Motor neuron (in vitro differentiated cells): ENCODE measurements around the gene BRD4. TPM values are rescaled to one million over a fixed set of nuclear protein-coding genes. Genes with fewer than 3 reads are reported as not detected.

ENCODE experiments used
- ATAC-seq, 8 experiments: fragments of 200-7000 bp; cut with Tn5 transposase; replicated peaks in 6 of 8; 2 replicates each; pipeline ENCODE4 v1.8.0; 2021; ENCODE audit warnings: mild to moderate bottlenecking in 8 of 8, moderate library complexity in 8 of 8
- H3K27ac ChIP-seq, 2 donors: fragments of 250-450 bp; sonication (Bioruptor Pico); 2 replicates each; pipeline ENCODE4 v1.9.0; 2021; ENCODE audit warnings: antibody characterized with exemption in 2 of 2, mild to moderate bottlenecking in 2 of 2, moderate library complexity in 1 of 2
- H3K4me1 ChIP-seq, 2 donors: fragments of 250-450 bp; sonication (Bioruptor Pico); replicated peaks in 1 of 2; 2 replicates each; pipeline ENCODE4 v1.6.1; 2021; ENCODE audit warnings: antibody characterized with exemption in 2 of 2, mild to moderate bottlenecking in 2 of 2, moderate library complexity in 1 of 2
- H3K4me3 ChIP-seq, 5 donors: fragments of 250-450 bp; sonication (Bioruptor Pico); 2 replicates each; pipeline ENCODE4 v1.9.0; 2021; ENCODE audit warnings: antibody characterized with exemption in 5 of 5, mild to moderate bottlenecking in 5 of 5, moderate library complexity in 4 of 5
- WGBS, 10 experiments: fragments of 450-650 bp; shearing (Covaris generic); methylation state at CpG; one replicate each; pipeline ENCODE4 v1.0.0; 2022; 5-methylcytosine and 5-hydroxymethylcytosine counted together
- in situ Hi-C, 9 experiments: fragments of 400-800 bp; cut with MboI; loops; one replicate each; pipeline ENCODE4 v1.15.0; 2021; ENCODE audit warnings: low sequenced_read_pairs in 9 of 9, low pct_unique_long_range_greater_than_20kb in 2 of 9; ENCODE audit not compliant: unreplicated experiment in 9 of 9
- total RNA-seq, 8 experiments: library from RNA; unstranded; fragments of 300-600 nt; gene quantifications; 2 replicates each; pipeline versions ENCODE4 v1.2.3 to v1.2.4, GENCODE V29; 2022

BRD4 gene
- 10 to 100 TPM; 10.5 to 70.6 (median 23.0) TPM for total RNA-seq

GRCh38 chr19:15332311-15332996 lies at the start of gene BRD4:
TSS of gene BRD4 (minus strand) at chr19:15332539. CDS start at chr19:15273099, 59,440 bp downstream.
- in situ Hi-C loops = no loop called here
- peak within 1 kb of the TSS; percentile 98 to 99 for H3K27ac ChIP-seq
- H3K4me3 ChIP-seq = peak within 1 kb of the TSS; percentile 58 to 99 (median 84)
- peaks cover 8 to 19% of the 10 kb centered on the region in 2 donors for H3K4me1 ChIP-seq
- ATAC-seq = peak; percentile 41 to 90 (median 84)
- 0 to 3% (median 0%) methylated on average over 1 to 6 of the region's 81 CpGs; no CpG with 5 or more reads in 6 of the 10 experiments for WGBS, 10 experiments

- ATAC-seq = no peak
- Histone ChIP-seq H3K27ac (no peak overlapping the region), H3K4me1 (peaks cover 6 to 9% of the 10 kb centered on the region in 2 donors), H3K4me3 (no peak overlapping the region)
- in situ Hi-C loops = no loop called here
- 65 to 100% (median 94%) methylated on average over 2 to 6 of the region's 6 CpGs for WGBS, 10 experiments
Measured at GRCh38 chr19:15381864-15382263, 49.5 kb upstream of the BRD4 start.

GRCh38 chr19:15381429-15381828 lies 49.1 kb upstream of the BRD4 start:
- Histone ChIP-seq H3K4me1 (peaks cover 6 to 9% of the 10 kb centered on the region in 2 donors), H3K27ac (no peak overlapping the region), H3K4me3 (no peak overlapping the region)
- WGBS, 10 experiments = 62 to 100% (median 91%) methylated on average over 1 to 2 of the region's 2 CpGs; no CpG with 5 or more reads in 2 of the 10 experiments
- ATAC-seq = no peak
- in situ Hi-C loops = no loop called here

DNA sequence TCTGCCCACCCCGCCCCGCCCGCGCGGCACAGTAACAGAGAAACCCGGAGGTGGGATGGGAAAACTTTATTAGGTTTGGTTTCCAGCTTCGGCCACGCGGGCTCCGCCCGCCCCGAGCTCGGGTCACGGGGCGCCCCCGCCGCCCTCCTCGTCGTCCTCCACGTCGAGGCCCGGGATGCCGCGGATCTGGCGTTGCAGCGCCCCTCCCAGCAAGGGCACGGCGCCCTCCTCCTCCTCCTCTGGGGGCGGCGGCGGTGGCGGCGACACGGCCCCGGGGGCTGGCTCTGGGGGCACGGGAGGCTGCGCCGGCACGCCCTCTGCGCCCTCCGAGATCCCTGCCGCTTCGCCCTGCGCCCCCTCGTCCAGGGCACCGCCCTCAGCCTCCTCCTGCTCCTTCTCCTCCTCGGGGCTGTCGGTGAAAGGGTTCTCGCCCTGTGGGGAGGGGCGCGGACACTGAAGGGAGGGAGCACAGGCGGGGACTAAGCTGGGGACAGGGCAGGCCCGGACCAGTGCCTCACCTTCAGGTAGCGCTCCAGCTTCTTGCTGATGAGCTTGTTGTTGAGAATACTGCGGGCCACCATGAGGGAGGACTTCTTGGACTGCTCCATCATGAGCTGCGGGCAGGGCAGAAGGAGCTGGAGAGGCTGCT lies 47.8 kb upstream of the BRD4 start:
- H3K4me1 ChIP-seq = peaks cover 6 to 9% of the 10 kb centered on the region in 2 donors
- peak overlapping the region; percentile 26 to 97 (median 86) for H3K4me3 ChIP-seq
- no CpG with 5 or more reads among the region's 56 CpGs for WGBS, 10 experiments
- H3K27ac ChIP-seq = peak overlapping the region; percentile 55 to 88
- ATAC-seq = peak in 7 of 8 experiments; percentile 13 to 46 (median 36)
- in situ Hi-C loops = no loop called here

- peak; percentile 76 to 93 (median 88) for ATAC-seq
- whole genome bisulfite sequencing, 10 experiments = 4% methylated on average over 16 of the region's 111 CpGs; no CpG with 5 or more reads in 9 of the 10 experiments
- in situ Hi-C loops = no loop called here
- Histone ChIP-seq H3K4me3 (peak within 1 kb of the TSS; percentile 86 to 97 (median 94)), H3K4me1 (peaks cover 6 to 9% of the 10 kb centered on the region in 2 donors), H3K27ac (peak within 1 kb of the TSS; percentile 97 to 99)
Measured at GRCh38 chr19:15379083-15379998, 47.0 kb upstream of the BRD4 start, which contains the start of gene AKAP8. TSS of gene AKAP8 (minus strand) at chr19:15379787. CDS start at chr19:15379731, 56 bp downstream.

DNA sequence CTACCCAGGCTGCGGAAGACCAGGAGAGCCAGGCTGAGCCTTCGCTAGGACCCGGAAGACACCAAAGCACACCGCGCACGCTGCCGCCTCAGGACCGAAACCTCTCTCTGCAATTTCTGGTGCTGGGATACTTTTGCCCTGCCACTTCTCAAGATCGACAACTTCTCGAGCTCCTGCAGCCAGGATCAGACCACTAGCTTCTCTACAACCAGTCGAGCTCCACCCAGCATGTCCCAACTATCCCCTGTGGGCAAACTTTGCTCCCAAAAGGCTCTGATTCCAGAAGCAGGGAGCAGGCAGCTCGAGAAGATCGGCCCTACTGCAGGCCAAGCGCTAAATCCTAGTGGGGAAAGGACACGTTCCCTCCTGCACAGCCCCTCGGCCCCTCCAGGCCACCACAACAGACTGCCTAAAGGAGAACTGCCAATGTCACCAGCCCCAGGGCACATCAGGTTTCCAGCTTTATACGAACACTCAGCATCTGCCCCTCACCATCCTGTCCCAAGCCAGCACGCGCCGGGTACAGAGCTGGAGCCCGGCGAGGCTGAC lies 46.3 kb upstream of the BRD4 start:
- Histone ChIP-seq H3K27ac (peak overlapping the region; percentile 97 to 99), H3K4me3 (peak overlapping the region; percentile 86 to 97 (median 94)), H3K4me1 (peaks cover 6 to 9% of the 10 kb centered on the region in 2 donors)
- ATAC-seq = peak in 3 of 8 experiments; percentile 2 to 8 (median 5)
- 0 to 2% (median 0%) methylated on average over 2 to 8 of the region's 22 CpGs; no CpG with 5 or more reads in 3 of the 10 experiments for WGBS, 10 experiments
- in situ Hi-C loops = no loop called here

DNA sequence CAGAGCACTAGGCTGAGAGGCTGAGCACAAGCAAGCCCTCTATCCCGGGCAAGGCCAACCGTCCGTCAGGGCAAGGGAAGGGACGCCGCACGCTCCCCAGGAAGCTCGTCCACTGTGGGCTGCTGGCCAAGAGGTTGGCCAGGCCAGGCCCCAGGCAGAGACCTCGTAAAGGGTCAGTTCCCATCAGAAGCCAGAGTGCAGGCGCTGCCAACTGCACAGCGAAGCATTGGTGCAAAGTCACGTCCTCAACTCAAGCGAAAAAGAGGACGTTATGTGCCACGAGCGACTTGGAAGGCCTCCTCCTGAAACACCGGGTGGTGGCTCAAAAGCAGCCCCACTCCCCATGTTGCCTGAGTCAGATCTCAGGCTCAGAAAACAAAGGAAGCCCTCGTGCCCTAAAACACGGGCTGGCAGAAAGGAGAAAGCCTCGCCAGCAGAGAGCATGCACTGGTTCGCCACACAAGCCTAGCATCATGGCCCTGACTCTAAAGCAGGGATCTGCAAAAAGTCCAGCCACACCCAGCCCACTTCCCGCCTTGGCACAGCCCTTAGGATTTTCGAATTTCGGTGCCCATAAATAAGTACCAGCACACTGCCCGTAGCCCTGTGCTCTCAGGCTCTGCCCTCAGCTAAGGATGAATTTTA lies 42.6 kb upstream of the BRD4 start:
- Histone ChIP-seq H3K27ac (no peak overlapping the region), H3K4me3 (no peak overlapping the region), H3K4me1 (peaks cover 6% of the 10 kb centered on the region in 2 donors)
- no peak for ATAC-seq
- 22 to 100% (median 89%) methylated on average over 2 to 9 of the region's 24 CpGs; no CpG with 5 or more reads in 1 of the 10 experiments for WGBS, 10 experiments
- in situ Hi-C loops = no loop called here

DNA sequence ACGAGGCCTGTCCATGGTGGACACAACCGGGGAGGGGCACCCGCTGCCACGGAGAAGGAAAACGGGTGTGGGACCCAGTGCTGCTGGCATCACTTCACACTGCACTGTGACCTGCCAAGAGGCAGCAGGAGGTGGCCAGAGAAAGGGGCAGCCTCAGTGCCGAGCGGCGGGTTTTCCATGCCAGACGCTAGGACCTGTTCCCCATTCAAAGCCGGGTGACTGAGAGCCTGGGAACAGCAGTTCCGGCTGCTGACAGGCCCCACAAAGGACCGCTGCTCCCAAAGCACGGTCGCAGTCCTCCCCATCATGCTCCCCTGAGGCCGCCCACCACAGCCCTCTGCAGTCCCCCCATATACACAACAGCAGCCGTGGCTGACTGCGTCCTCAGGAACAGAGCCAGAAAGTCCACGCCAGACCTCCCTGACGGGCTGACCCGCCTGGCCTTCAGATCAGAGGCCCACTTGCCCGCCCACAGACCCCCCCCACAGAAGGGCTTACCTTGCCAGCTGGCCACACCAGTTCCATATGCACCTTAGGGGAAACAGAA lies 41.8 kb upstream of the BRD4 start:
- peaks cover 6% of the 10 kb centered on the region in 2 donors for H3K4me1 ChIP-seq
- no peak for ATAC-seq
- 68 to 100% (median 86%) methylated on average over 2 to 4 of the region's 21 CpGs; no CpG with 5 or more reads in 6 of the 10 experiments for WGBS, 10 experiments
- H3K4me3 ChIP-seq = no peak overlapping the region
- no peak overlapping the region for H3K27ac ChIP-seq
- in situ Hi-C loops = no loop called here

- in situ Hi-C loops = no loop called here
- WGBS, 10 experiments = no CpG with 5 or more reads among the region's 22 CpGs
- H3K4me3 ChIP-seq = no peak overlapping the region
- no peak overlapping the region for H3K27ac ChIP-seq
- no peak for ATAC-seq
- H3K4me1 ChIP-seq = peaks cover 6% of the 10 kb centered on the region in 2 donors
Measured at GRCh38 chr19:15373644-15374043, 41.3 kb upstream of the BRD4 start.

- WGBS, 10 experiments = 75 to 100% (median 91%) methylated on average over 2 to 15 of the region's 30 CpGs; no CpG with 5 or more reads in 2 of the 10 experiments
- H3K4me3 ChIP-seq = no peak overlapping the region
- peak overlapping the region in 1 of 2 donors; percentile 31 for H3K27ac ChIP-seq
- in situ Hi-C loops = no loop called here
- ATAC-seq = no peak
- peaks cover 6% of the 10 kb centered on the region in 2 donors for H3K4me1 ChIP-seq
Measured at GRCh38 chr19:15372891-15373301, 40.6 kb upstream of the BRD4 start.

- Histone ChIP-seq H3K4me1 (peaks cover 2 to 4% of the 10 kb centered on the region in 2 donors), H3K27ac (peak overlapping the region in 1 of 2 donors; percentile 31), H3K4me3 (no peak overlapping the region)
- in situ Hi-C loops = no loop called here
- ATAC-seq = no peak
- 76 to 100% (median 92%) methylated on average over 2 to 11 of the region's 14 CpGs; no CpG with 5 or more reads in 3 of the 10 experiments for WGBS, 10 experiments
Measured at GRCh38 chr19:15372470-15372869, 40.1 kb upstream of the BRD4 start.
